NCI-H2081 treated with DMSO at 0.1 percent for 48 hours (cell line): ENCODE data around the gene USF2.

Experiments
- DNase-seq: peaks from one replicate; lab custom pipeline; 2025; lab: John Stamatoyannopoulos, UW

The USF2 gene

GRCh38 chr19:35265126-35265899 is 3.4 kb upstream of the USF2 start:
- no peak for DNase-seq

GRCh38 chr19:35265900-35266519 is 2.8 kb upstream of the USF2 start:
- no peak for DNase-seq

- DNase-seq, result no peak
Observed at GRCh38 chr19:35266520-35267352, 2.0 kb upstream of the USF2 start.

- DNase-seq, result no peak
Observed at GRCh38 chr19:35267353-35267817, 1.4 kb upstream of the USF2 start.

- DNase-seq, result no peak
Observed at GRCh38 chr19:35267818-35268535, 785 bp upstream of the USF2 start.

- DNase-seq, result no peak
Observed at GRCh38 chr19:35269438-35270117, 816 bp downstream of the USF2 start.

- no peak for DNase-seq
Observed at GRCh38 chr19:35270381-35270811, 1.6 kb downstream of the USF2 start.

GRCh38 chr19:35271546-35271945 is 2.8 kb downstream of the USF2 start:
- DNase-seq, result no peak

- no peak for DNase-seq
Observed at GRCh38 chr19:35272122-35272719, 3.5 kb downstream of the USF2 start.

GRCh38 chr19:35272954-35273649 is 4.3 kb downstream of the USF2 start:
- DNase-seq, result no peak

- DNase-seq, result no peak
Observed at GRCh38 chr19:35273686-35274259, 5.0 kb downstream of the USF2 start.

- DNase-seq, result no peak
Observed at GRCh38 chr19:35274323-35274722, 5.6 kb downstream of the USF2 start.

- DNase-seq, result no peak
Observed at GRCh38 chr19:35276706-35277281, 8.0 kb downstream of the USF2 start.

- DNase-seq, result no peak
Observed at GRCh38 chr19:35278578-35279284, 10.0 kb downstream of the USF2 start.

- DNase-seq, result no peak
Observed at GRCh38 chr19:35279374-35279773, 10.6 kb downstream of the USF2 start.

GRCh38 chr19:35279985-35280821 is 11.4 kb downstream of the USF2 start:
- DNase-seq, result no peak

GRCh38 chr19:35281303-35281702 is 12.5 kb downstream of the USF2 start:
- no peak for DNase-seq
